ENCODE measurements around the gene IL13RA1.
A peak's percentile ranks its signal among the peaks of the same experiment; 100 is the strongest.

The IL13RA1 gene

GRCh38 chrX:118751950-118752783 lies 24.8 kb downstream of the IL13RA1 start:
- DNase-seq: peak; percentile 9
- in situ Hi-C loops (cut with HindIII; ENCODE audit: low pct_ligation_motif_present, low sequenced_read_pairs): no loop called here
- Histone ChIP-seq H3K27me3 (replicated peaks) (no peaks in the 10 kb centered on the region), H3K4me3 (ENCODE audit: low read depth, low read length) (no peak overlapping the region), H3K36me3 (replicated peaks) (no peaks in the 10 kb centered on the region), H3K27ac (no peak overlapping the region)
- no peak for TF ChIP-seq CTCF (IDR thresholded peaks at IDR 0.05; ENCODE audit: low read depth, low read length, missing control alignments)

GRCh38 chrX:118755633-118756032 lies 28.2 kb downstream of the IL13RA1 start:
- Histone ChIP-seq H3K36me3 (replicated peaks) (no peaks in the 10 kb centered on the region), H3K27me3 (replicated peaks) (no peaks in the 10 kb centered on the region), H3K4me3 (ENCODE audit: low read depth, low read length) (no peak overlapping the region), H3K27ac (no peak overlapping the region)
- in situ Hi-C loops (cut with HindIII; ENCODE audit: low pct_ligation_motif_present, low sequenced_read_pairs): no loop called here
- DNase-seq: no peak
- TF ChIP-seq CTCF (IDR thresholded peaks at IDR 0.05; ENCODE audit: low read depth, low read length, missing control alignments): no peak

GRCh38 chrX:118756101-118756500 lies 28.7 kb downstream of the IL13RA1 start:
- Histone ChIP-seq H3K27ac (no peak overlapping the region), H3K27me3 (replicated peaks) (no peaks in the 10 kb centered on the region), H3K4me3 (ENCODE audit: low read depth, low read length) (no peak overlapping the region), H3K36me3 (replicated peaks) (no peaks in the 10 kb centered on the region)
- in situ Hi-C loops (cut with HindIII; ENCODE audit: low pct_ligation_motif_present, low sequenced_read_pairs): no loop called here
- no peak for TF ChIP-seq CTCF (IDR thresholded peaks at IDR 0.05; ENCODE audit: low read depth, low read length, missing control alignments)
- no peak for DNase-seq

- no peak for DNase-seq
- in situ Hi-C loops (cut with HindIII; ENCODE audit: low pct_ligation_motif_present, low sequenced_read_pairs): no loop called here
- H3K4me3 ChIP-seq (ENCODE audit: low read depth, low read length): no peak overlapping the region
- no peak overlapping the region for H3K27ac ChIP-seq
- no peak for TF ChIP-seq CTCF (IDR thresholded peaks at IDR 0.05; ENCODE audit: low read depth, low read length, missing control alignments)
- peaks cover 2% of the 10 kb centered on the region for H3K36me3 ChIP-seq (replicated peaks)
- no peaks in the 10 kb centered on the region for H3K27me3 ChIP-seq (replicated peaks)
Observed at GRCh38 chrX:118758511-118758910, 31.1 kb downstream of the IL13RA1 start.

GRCh38 chrX:118760025-118760424 lies 32.6 kb downstream of the IL13RA1 start:
- Histone ChIP-seq H3K36me3 (replicated peaks) (peaks cover 2% of the 10 kb centered on the region), H3K27ac (no peak overlapping the region), H3K4me3 (ENCODE audit: low read depth, low read length) (no peak overlapping the region), H3K27me3 (replicated peaks) (no peaks in the 10 kb centered on the region)
- DNase-seq: no peak
- in situ Hi-C loops (cut with HindIII; ENCODE audit: low pct_ligation_motif_present, low sequenced_read_pairs): no loop called here
- TF ChIP-seq CTCF (IDR thresholded peaks at IDR 0.05; ENCODE audit: low read depth, low read length, missing control alignments): no peak

All from brain microvascular endothelial cell (primary cell).